OCI-LY1 (cell line): Measurements from ENCODE around the gene ANAPC13.

Source experiments
- H2AFZ ChIP-seq: fragments of 200-600 bp; sonication (generic), shearing (Covaris generic); 2 replicates; pipeline ENCODE4 v1.6.0; 2014; ENCODE audit warnings: antibody characterized with exemption, mild to moderate bottlenecking, low read length
- H3F3A ChIP-seq: fragments of 200-600 bp; sonication (generic), shearing (Covaris generic); 2 replicates; pipeline ENCODE4 v1.6.0; 2014; ENCODE audit warnings: mild to moderate bottlenecking, antibody characterized with exemption, low read length, moderate library complexity; ENCODE audit not compliant: insufficient read depth
- H3K27ac ChIP-seq: fragments of 200-600 bp; sonication (generic); 2 replicates; pipeline ENCODE4 v1.5.1; 2014; ENCODE audit warnings: low read length, mixed run types, mild to moderate bottlenecking, low read depth; ENCODE audit not compliant: poor library complexity, severe bottlenecking
- H3K27me3 ChIP-seq: fragments of 200-600 bp; sonication (generic); 2 replicates; pipeline ENCODE4 v1.6.0; 2014; ENCODE audit warnings: antibody characterized with exemption, mild to moderate bottlenecking, low read length, moderate library complexity; ENCODE audit not compliant: insufficient read depth
- H3K36me3 ChIP-seq: fragments of 200-600 bp; sonication (generic); 2 replicates; pipeline ENCODE4 v1.6.1; 2014; ENCODE audit warnings: mild to moderate bottlenecking, antibody characterized with exemption, low read length, moderate library complexity, mixed read lengths; ENCODE audit not compliant: insufficient read depth
- H3K4me1 ChIP-seq: fragments of 200-600 bp; sonication (generic); 2 replicates; pipeline ENCODE4 v1.5.1; 2014; ENCODE audit warnings: mild to moderate bottlenecking, low read length, moderate library complexity; ENCODE audit not compliant: insufficient read depth, severe bottlenecking
- H3K4me2 ChIP-seq: fragments of 200-600 bp; sonication (generic), shearing (Covaris generic); 2 replicates; pipeline ENCODE4 v1.6.1; 2014; ENCODE audit warnings: low read length
- H3K4me3 ChIP-seq: fragments of 200-600 bp; sonication (generic); 2 replicates; pipeline ENCODE4 v1.5.1; 2014; ENCODE audit warnings: low read length, low read depth, mild to moderate bottlenecking, mixed read lengths; ENCODE audit not compliant: poor library complexity, severe bottlenecking
- H3K79me2 ChIP-seq: fragments of 200-600 bp; shearing (Covaris generic); 2 replicates; pipeline ENCODE4 v1.6.1; 2016; ENCODE audit warnings: mixed run types, low read length, mixed read lengths; ENCODE audit not compliant: insufficient read depth
- H3K9ac ChIP-seq: fragments of 200-600 bp; sonication (generic), shearing (Covaris generic); 2 replicates; pipeline ENCODE4 v1.6.1; 2014; ENCODE audit warnings: mild to moderate bottlenecking, low read length, mixed read lengths
- H3K9me2 ChIP-seq: fragments of 200-600 bp; sonication (generic), shearing (Covaris generic); 2 replicates; pipeline ENCODE4 v1.6.1; 2014; ENCODE audit warnings: low read depth, mild to moderate bottlenecking, low read length, mixed read lengths
- H3K9me3 ChIP-seq: fragments of 200-600 bp; shearing (Covaris generic); 2 replicates; pipeline ENCODE4 v1.6.1; 2014; ENCODE audit warnings: low read length, mixed read lengths
- H4K20me1 ChIP-seq: fragments of 200-600 bp; sonication (generic), shearing (Covaris generic); 2 replicates; pipeline ENCODE4 v1.6.0; 2016; ENCODE audit warnings: mild to moderate bottlenecking, low read length; ENCODE audit not compliant: insufficient read depth
- EZH2 ChIP-seq: fragments of 200-600 bp; sonication (generic), shearing (Covaris generic); IDR thresholded peaks from 2 replicates; pipeline ENCODE4 v1.8.0; 2017; ENCODE audit warnings: borderline replicate concordance, mixed run types, mild to moderate bottlenecking, antibody characterized with exemption, low read length, moderate library complexity, mixed read lengths
- TF ChIP-seq, protein P1 (sequence below): fragments of 200-600 bp; sonication (generic), shearing (Covaris generic); IDR thresholded peaks from 2 replicates; pipeline ENCODE4 v1.5.1; 2017; ENCODE audit warnings: mild to moderate bottlenecking, antibody characterized with exemption, low read length, moderate library complexity, mixed read lengths

Gene ANAPC13

DNA sequence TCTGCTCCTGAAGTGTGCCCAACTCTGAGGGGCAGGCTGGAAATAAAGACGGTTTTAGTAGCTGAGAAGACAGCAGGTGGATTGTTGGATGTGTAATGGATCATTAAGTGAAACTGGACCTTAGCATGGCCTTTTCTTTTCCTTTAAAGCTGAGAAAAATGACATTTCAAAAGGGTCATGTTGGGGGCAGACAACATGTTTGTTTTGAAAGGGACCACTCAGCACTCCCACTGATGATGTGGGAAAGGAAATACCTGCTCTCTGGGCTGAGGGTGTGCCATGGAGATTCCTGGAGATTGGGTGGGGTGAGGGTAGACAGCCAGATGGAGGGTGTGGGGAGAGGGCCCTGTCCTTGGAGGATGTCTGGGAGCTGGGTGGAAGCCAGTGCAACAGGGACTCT is 38.4 kb downstream of the ANAPC13 start:
- Histone ChIP-seq H3F3A (no peaks in the 10 kb centered on the region), H3K27ac (no peak overlapping the region), H3K4me2 (no peak overlapping the region), H3K4me1 (no peaks in the 10 kb centered on the region), H2AFZ (no peak overlapping the region), H3K27me3 (no peaks in the 10 kb centered on the region), H3K79me2 (no peaks in the 10 kb centered on the region), H3K9me2 (no peaks in the 10 kb centered on the region), H3K4me3 (no peak overlapping the region), H4K20me1 (no peaks in the 10 kb centered on the region), H3K36me3 (no peaks in the 10 kb centered on the region), H3K9ac (no peak overlapping the region), H3K9me3 (no peaks in the 10 kb centered on the region)
- TF ChIP-seq EZH2: no peak
- TF ChIP-seq, protein P1, sequence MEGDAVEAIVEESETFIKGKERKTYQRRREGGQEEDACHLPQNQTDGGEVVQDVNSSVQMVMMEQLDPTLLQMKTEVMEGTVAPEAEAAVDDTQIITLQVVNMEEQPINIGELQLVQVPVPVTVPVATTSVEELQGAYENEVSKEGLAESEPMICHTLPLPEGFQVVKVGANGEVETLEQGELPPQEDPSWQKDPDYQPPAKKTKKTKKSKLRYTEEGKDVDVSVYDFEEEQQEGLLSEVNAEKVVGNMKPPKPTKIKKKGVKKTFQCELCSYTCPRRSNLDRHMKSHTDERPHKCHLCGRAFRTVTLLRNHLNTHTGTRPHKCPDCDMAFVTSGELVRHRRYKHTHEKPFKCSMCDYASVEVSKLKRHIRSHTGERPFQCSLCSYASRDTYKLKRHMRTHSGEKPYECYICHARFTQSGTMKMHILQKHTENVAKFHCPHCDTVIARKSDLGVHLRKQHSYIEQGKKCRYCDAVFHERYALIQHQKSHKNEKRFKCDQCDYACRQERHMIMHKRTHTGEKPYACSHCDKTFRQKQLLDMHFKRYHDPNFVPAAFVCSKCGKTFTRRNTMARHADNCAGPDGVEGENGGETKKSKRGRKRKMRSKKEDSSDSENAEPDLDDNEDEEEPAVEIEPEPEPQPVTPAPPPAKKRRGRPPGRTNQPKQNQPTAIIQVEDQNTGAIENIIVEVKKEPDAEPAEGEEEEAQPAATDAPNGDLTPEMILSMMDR: no peak

DNA sequence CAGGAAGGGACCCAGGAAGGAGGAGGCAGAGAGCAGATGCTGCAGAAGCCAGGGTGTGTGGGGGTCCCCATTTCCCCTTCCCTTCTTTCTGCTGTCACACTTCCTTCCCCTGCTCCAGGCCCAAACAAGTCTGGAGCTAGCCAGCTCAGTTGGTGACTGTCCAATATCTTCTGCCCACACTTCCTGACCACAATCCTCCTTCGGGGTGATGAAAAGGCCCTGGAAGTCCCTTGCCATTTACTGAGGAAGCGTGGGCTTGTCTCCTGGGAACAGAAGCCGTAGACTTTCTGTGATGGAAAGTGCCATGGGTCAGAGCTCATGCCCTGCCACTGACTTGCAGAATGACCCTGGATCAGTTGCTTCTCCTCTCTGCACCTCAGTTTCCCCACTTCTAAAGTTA is 39.0 kb downstream of the ANAPC13 start:
- no peaks in the 10 kb centered on the region for H3K36me3 ChIP-seq
- TF ChIP-seq EZH2: no peak
- TF ChIP-seq, protein P1: no peak
- no peaks in the 10 kb centered on the region for H3K9me3 ChIP-seq
- no peaks in the 10 kb centered on the region for H3K4me1 ChIP-seq
- no peaks in the 10 kb centered on the region for H3K27me3 ChIP-seq
- no peaks in the 10 kb centered on the region for H3K9me2 ChIP-seq
- no peak overlapping the region for H3K4me3 ChIP-seq
- H4K20me1 ChIP-seq: no peaks in the 10 kb centered on the region
- no peaks in the 10 kb centered on the region for H3K79me2 ChIP-seq
- no peak overlapping the region for H2AFZ ChIP-seq
- no peak overlapping the region for H3K9ac ChIP-seq
- no peak overlapping the region for H3K27ac ChIP-seq
- no peak overlapping the region for H3K4me2 ChIP-seq
- H3F3A ChIP-seq: no peaks in the 10 kb centered on the region

DNA sequence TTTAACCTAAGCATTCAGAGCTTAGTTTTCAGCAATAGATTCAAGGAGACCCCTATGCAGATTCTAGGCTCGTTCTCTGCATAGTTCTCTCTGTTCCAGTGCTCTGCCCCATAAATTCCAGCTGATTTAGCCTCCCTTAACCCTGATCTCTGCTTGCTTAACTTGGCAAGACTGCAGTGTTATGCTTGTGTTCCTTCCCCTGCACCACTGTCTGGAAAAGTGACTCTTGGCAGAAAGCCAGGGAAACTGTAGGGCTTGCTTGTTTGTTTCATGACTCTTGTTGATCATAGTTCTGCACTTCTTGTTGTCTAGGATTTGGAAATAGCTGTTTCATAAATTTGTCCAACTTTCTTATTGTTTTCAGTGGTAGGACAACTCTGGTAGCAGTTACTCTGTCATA is 40.1 kb downstream of the ANAPC13 start:
- no peaks in the 10 kb centered on the region for H3F3A ChIP-seq
- no peaks in the 10 kb centered on the region for H3K79me2 ChIP-seq
- no peak overlapping the region for H2AFZ ChIP-seq
- H3K27me3 ChIP-seq: peaks cover 4% of the 10 kb centered on the region; the same call in 1 of the 2 replicates
- no peaks in the 10 kb centered on the region for H3K9me3 ChIP-seq
- H4K20me1 ChIP-seq: no peaks in the 10 kb centered on the region
- H3K27ac ChIP-seq: no peak overlapping the region
- TF ChIP-seq EZH2: no peak
- TF ChIP-seq, protein P1: no peak
- no peaks in the 10 kb centered on the region for H3K9me2 ChIP-seq
- H3K4me3 ChIP-seq: no peak overlapping the region
- no peak overlapping the region for H3K4me2 ChIP-seq
- no peaks in the 10 kb centered on the region for H3K36me3 ChIP-seq
- no peaks in the 10 kb centered on the region for H3K4me1 ChIP-seq
- no peak overlapping the region for H3K9ac ChIP-seq
